HepG2 (cell line): ENCODE results near the gene KLHL40. TPM values are rescaled to one million over a fixed set of nuclear protein-coding genes. Genes with fewer than 3 reads are reported as not detected.

Experiments used
- ATAC-seq: fragments of 200-7000 bp; cut with Tn5 transposase; 3 replicates; pipeline ENCODE4 v1.9.1; 2020; ENCODE audit warnings: mild to moderate bottlenecking, moderate library complexity
- BruUV-seq: library from RNA; stranded (reverse); fragments of 400-500 nt; replicated peaks from 2 replicates; lab custom pipeline; 2021; lab: Mats Ljungman, UMichigan
- CTCF ChIA-PET: fragments of 300-600 bp; formaldehyde crosslinking; extraction: SDS; loops from one replicate; lab custom pipeline; 2021; ENCODE audit warnings: low total read pairs, inconsistent platforms, low intra/inter-chr PET ratio; lab: Yijun Ruan, JAX
- POLR2A ChIA-PET: fragments of 350-600 bp; sonication (Branson Sonifier 250); formaldehyde crosslinking; loops from one replicate; lab custom pipeline; 2020; ENCODE audit warnings: antibody characterized with exemption, inconsistent platforms; lab: Yijun Ruan, JAX
- DNase-seq: peaks from one replicate; pipeline ENCODE4 v3.0.0-alpha.2; 2015; ENCODE audit warnings: low spot score
- FAIRE-seq: peaks from 3 replicates; lab custom pipeline; 2011; peaks lifted over from hg19 to GRCh38; lab: Jason Lieb, UNC
- H2AFZ ChIP-seq: one replicate; pipeline ENCODE4 v1.6.1; 2011; ENCODE audit warnings: low read length, inconsistent platforms
- H3K27ac ChIP-seq: fragments of 300-600 bp; 3 replicates; pipeline ENCODE4 v1.8.0; 2011; ENCODE audit warnings: mixed run types, mild to moderate bottlenecking, mixed read lengths, low read length, inconsistent platforms; ENCODE audit not compliant: insufficient read depth; ENCODE audit errors: extremely low read length
- H3K27me3 ChIP-seq, 2 experiments: fragments of 200-600 bp in 1 of 2; 2 replicates in 1 of 2; 3 replicates in 1 of 2; pipeline versions ENCODE4 v1.6.0 to v1.8.0; 2011; ENCODE audit warnings: low read length in 2 of 2, mild to moderate bottlenecking in 2 of 2, moderate library complexity in 2 of 2, inconsistent platforms in 1 of 2; ENCODE audit not compliant: insufficient read depth in 2 of 2, control insufficient read depth in 1 of 2
- H3K36me3 ChIP-seq, 2 experiments: fragments of 200-600 bp in 1 of 2; replicated peaks in 1 of 2; 2 replicates in 1 of 2; 3 replicates in 1 of 2; pipeline versions ENCODE4 v1.5.1 to v1.8.0; 2011; ENCODE audit warnings: low read length in 2 of 2, inconsistent platforms in 1 of 2; ENCODE audit not compliant: insufficient read depth in 2 of 2, control insufficient read depth in 1 of 2
- H3K4me1 ChIP-seq: 2 replicates; pipeline ENCODE4 v1.5.1; 2012; ENCODE audit warnings: low read length, inconsistent platforms; ENCODE audit not compliant: insufficient read depth
- H3K4me2 ChIP-seq: 2 replicates; pipeline ENCODE4 v1.6.0; 2011; ENCODE audit warnings: low read depth, low read length, inconsistent platforms
- H3K4me3 ChIP-seq, 3 experiments: fragments of 200-600 bp in 1 of 3; sonication (generic), shearing (Covaris generic) in 1 of 3; replicated peaks in 1 of 3; 2 replicates each; pipeline ENCODE4 v1.5.1; 2011 to 2016; ENCODE audit warnings: low read length in 3 of 3, inconsistent platforms in 2 of 3, low read depth in 2 of 3, mild to moderate bottlenecking in 2 of 3, control low read depth in 1 of 3, mixed read lengths in 1 of 3; ENCODE audit not compliant: insufficient read depth in 1 of 3
- H3K79me2 ChIP-seq: one replicate; pipeline ENCODE4 v1.6.1; 2011; ENCODE audit warnings: low read length, inconsistent platforms; ENCODE audit not compliant: insufficient read depth
- H3K9ac ChIP-seq: 2 replicates; pipeline ENCODE4 v1.6.0; 2011; ENCODE audit warnings: mild to moderate bottlenecking, low read depth, low read length, inconsistent platforms; ENCODE audit not compliant: insufficient read depth
- H3K9me3 ChIP-seq: 2 replicates; pipeline ENCODE4 v1.5.1; 2012; ENCODE audit warnings: mild to moderate bottlenecking, low read length
- H4K20me1 ChIP-seq: 2 replicates; pipeline ENCODE4 v1.6.0; 2011; ENCODE audit warnings: inconsistent platforms, mild to moderate bottlenecking, low read length, moderate library complexity; ENCODE audit not compliant: insufficient read depth
- CHCHD3 ChIP-seq: sonication (generic); formaldehyde crosslinking; IDR thresholded peaks from 2 replicates; pipeline ENCODE4 v1.8.0; 2022; ENCODE audit warnings: mild to moderate bottlenecking, missing genetic modification reagents, moderate library complexity
- DNMT3B ChIP-seq: conservative IDR thresholded peaks from 2 replicates; pipeline ENCODE4 v1.6.1; 2016; ENCODE audit warnings: missing biosample characterization, control low read depth
- FOXO1 ChIP-seq: sonication (generic); formaldehyde crosslinking; IDR thresholded peaks from 2 replicates; pipeline ENCODE4 v1.4.0; 2020; ENCODE audit warnings: missing genetic modification reagents
- MXD4 ChIP-seq: IDR thresholded peaks from 2 replicates; pipeline ENCODE4 v1.6.1; 2016; ENCODE audit warnings: mild to moderate bottlenecking, missing biosample characterization, missing genetic modification reagents
- THAP9 ChIP-seq: sonication (generic); formaldehyde crosslinking; IDR thresholded peaks from 2 replicates; pipeline ENCODE4; 2020; ENCODE audit warnings: missing genetic modification reagents, mild to moderate bottlenecking, borderline replicate concordance
- ZNF841 ChIP-seq: sonication (generic); formaldehyde crosslinking; IDR thresholded peaks from 2 replicates; pipeline ENCODE4 v1.8.1; 2023; ENCODE audit warnings: missing genetic modification reagents, borderline replicate concordance
- ZNF850 ChIP-seq: sonication (generic); formaldehyde crosslinking; conservative IDR thresholded peaks from 2 replicates; pipeline ENCODE4 v1.9.0; 2021; ENCODE audit warnings: mild to moderate bottlenecking, missing genetic modification reagents
- WGBS: methylation state at CpG from one replicate; pipeline ENCODE4 v1.1.6; 2017; ENCODE audit warnings: low lambda C conversion rate; 5-methylcytosine and 5-hydroxymethylcytosine counted together
- in situ Hi-C: cut with HindIII; loops from 2 replicates; pipeline ENCODE4 v1.10.0; 2017; ENCODE audit warnings: low pct_unique_long_range_greater_than_20kb; ENCODE audit not compliant: extremely low pct_ligation_motif_present
- intact Hi-C: fragments of 100-400 bp; cut with micrococcal nuclease; formaldehyde crosslinking; loops from one replicate; pipeline ENCODE4 v1.10.0; 2022; ENCODE audit not compliant: unreplicated experiment
- polyA plus RNA-seq, 8 experiments: library from polyadenylated mRNA; depleted of rRNA in 3 of 8; stranded (reverse) in 7 of 8; unstranded in 1 of 8; fragments of >200 nt; fragmentation: Illumina TruSeq in 4 of 8; extraction: Trizol in 4 of 8; gene quantifications; 2 replicates each; pipeline versions ENCODE4 v1.2.1 to v1.2.3, GENCODE V29; 2011 to 2016; ENCODE audit warnings: low read depth in 4 of 8, missing spikeins in 1 of 8, mixed read lengths in 1 of 8; ENCODE audit not compliant: insufficient read depth in 1 of 8
- total RNA-seq, 5 experiments: library from RNA; depleted of rRNA; stranded (reverse); fragments of >200 nt; fragmentation: Illumina TruSeq; extraction: Trizol; gene quantifications; 2 replicates each; pipeline ENCODE4 v1.2.3, GENCODE V29; 2016; ENCODE audit warnings: low read depth in 1 of 5

KLHL40 gene
- total and polyA plus RNA-seq, 2 of the 13 experiments (the other 11 are each of a cell fraction or from before 2014, with no cell fraction given), result not detected

GRCh38 chr3:42712688-42713372 is 27.5 kb downstream of the KLHL40 start:
- peaks cover 2 to 7% of the 10 kb centered on the region in 2 experiments; a peak in 3 of 5 replicates for H3K27me3 ChIP-seq
- peaks cover 13% of the 10 kb centered on the region for H3K4me1 ChIP-seq
- 61% methylated on average over 4 of the region's 5 CpGs for WGBS
- in situ Hi-C loops, result no loop called here
- intact Hi-C loops, result no loop called here
- no peak overlapping the region for H3K4me2 ChIP-seq
- ATAC-seq (no peak), DNase-seq (no peak), FAIRE-seq (no peak)
- no peak overlapping the region for H3K27ac ChIP-seq
- H3K4me3 ChIP-seq, result no peak overlapping the region
- H3K79me2 ChIP-seq, result no peaks in the 10 kb centered on the region
- ChIA-PET POLR2A (no interaction called here), CTCF (no interaction called here)
- H2AFZ ChIP-seq, result no peak overlapping the region
- no peaks in the 10 kb centered on the region for H4K20me1 ChIP-seq
- no TSS peak for BruUV-seq
- TF ChIP-seq MXD4 (CRISPR knock-in tag) (no peak), DNMT3B (no peak), FOXO1 (CRISPR knock-in tag) (no peak), CHCHD3 (CRISPR knock-in tag) (no peak), ZNF841 (CRISPR knock-in tag) (no peak), THAP9 (CRISPR knock-in tag) (no peak), ZNF850 (no peak)
- no peaks in the 10 kb centered on the region for H3K36me3 ChIP-seq
- H3K9me3 ChIP-seq, result no peaks in the 10 kb centered on the region
- H3K9ac ChIP-seq, result no peak overlapping the region
